Effector CD4-positive, alpha-beta T cell (primary cell): Measurements from ENCODE around the gene C2CD3.

Experiments used
- DNase-seq: peaks from one replicate; pipeline ENCODE4 v3.0.0-alpha.2; 2020

C2CD3 gene

GRCh38 chr11:73978576-73979086 is 192.2 kb downstream of the C2CD3 start:
- DNase-seq = no peak

DNA sequence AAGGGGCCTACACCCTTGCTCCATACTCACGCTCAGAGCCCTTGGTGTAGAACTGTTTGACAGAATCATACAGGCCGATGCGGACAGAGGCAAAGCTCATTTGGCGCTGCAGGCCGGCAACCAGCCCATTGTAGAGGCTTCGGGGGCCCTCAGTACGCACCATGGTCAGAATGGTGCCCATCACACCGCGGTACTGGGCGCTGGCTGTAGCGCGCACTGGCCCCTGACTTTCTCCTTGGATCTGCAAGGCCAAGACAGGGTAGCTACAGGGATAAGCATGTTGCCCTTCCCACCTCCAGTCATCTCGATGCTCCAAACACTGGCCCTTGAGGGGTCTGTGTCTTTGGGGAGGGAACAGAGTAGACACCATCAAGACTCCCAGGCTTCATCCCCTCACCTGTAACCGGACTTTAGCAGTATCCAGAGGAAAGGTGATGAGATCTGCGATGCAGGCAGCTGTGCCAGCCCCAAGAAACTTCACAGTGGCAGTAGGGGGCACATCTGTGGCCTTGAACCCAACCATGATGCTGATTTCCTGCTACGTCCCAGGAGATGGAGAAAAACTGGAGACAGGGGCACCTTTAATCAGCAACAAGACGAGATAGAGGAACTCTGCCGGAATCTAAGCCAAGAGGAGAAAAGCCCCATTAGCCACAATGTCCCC is 192.8 kb downstream of the C2CD3 start:
- DNase-seq = no peak

- no peak for DNase-seq
Measured at GRCh38 chr11:73976451-73977151, 194.2 kb downstream of the C2CD3 start.

DNA sequence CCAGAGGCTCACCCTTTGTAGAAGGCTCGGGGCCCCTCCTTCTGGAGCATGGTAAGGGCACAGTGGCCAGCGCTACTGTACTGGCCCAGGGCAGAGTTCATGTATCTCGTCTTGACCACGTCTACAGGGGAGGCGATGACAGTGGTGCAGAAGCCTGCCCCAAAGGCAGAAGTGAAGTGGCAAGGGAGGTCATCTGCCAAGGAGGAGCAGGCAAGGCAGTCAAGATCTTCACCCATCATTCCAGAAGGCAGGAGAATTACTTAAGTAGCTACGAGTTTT is 195.4 kb downstream of the C2CD3 start:
- no peak for DNase-seq

- DNase-seq = no peak
Measured at GRCh38 chr11:73974604-73975478, 196.0 kb downstream of the C2CD3 start.

DNA sequence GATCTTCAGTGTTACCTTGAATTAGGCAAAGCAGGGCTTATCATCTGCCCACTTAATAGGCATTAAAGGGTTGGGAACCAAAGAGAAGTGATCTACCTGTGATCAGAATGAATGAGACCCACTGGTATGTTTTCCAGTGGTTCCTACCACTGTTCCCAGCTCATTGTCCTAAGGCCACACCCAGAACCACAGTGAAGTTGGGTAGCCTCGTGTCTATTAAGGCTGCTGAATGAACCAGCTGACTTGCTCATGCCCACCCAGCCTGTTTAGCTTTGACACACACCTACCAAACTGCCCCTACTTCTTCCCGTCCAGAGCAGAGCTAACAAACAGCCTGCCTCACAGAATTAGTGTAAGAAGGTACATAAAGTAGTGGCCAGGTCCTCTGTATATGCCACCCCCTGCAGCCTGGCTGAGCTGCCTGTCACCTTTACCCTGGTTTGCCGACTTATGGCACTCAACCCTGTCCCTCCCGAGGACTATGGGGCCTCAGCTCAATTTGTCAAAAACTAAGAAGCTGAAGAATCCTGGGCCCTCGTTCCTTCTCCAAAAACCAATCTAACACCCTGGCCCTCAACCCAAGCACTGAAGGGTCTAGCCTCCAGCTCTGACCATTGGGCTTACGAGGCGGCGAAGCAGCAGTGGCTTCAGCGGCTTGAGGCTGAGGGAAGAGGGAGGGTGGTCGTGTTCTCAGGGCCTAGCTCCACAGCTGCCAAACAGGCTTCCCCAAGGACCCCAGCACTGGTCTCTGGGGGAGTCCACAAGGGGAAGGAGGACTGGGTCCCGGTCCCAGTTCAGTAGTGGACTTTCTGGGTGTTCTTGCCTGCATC is 198.0 kb downstream of the C2CD3 start:
- no peak for DNase-seq

DNA sequence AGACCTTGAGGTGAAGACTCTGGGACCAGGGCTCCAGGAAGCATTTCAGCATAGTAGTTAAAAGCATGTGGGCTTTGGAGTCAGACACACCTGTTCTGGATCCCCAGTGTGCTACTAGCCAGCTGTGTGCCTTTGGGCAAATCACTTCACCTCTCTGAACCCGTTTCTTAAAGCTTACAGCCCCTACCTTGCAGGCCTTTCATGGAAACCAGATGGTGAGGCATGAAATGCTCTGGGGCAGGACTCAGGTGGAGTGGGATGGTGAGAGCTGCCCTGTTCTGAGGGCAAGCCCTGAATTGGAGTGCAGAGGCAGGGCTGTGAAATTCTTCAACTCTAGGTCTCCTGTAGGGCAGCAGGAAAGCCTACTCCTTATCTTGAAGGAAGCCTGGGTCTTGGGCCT is 198.6 kb downstream of the C2CD3 start:
- DNase-seq = no peak

GRCh38 chr11:73971175-73971719 is 199.6 kb downstream of the C2CD3 start:
- no peak for DNase-seq

DNA sequence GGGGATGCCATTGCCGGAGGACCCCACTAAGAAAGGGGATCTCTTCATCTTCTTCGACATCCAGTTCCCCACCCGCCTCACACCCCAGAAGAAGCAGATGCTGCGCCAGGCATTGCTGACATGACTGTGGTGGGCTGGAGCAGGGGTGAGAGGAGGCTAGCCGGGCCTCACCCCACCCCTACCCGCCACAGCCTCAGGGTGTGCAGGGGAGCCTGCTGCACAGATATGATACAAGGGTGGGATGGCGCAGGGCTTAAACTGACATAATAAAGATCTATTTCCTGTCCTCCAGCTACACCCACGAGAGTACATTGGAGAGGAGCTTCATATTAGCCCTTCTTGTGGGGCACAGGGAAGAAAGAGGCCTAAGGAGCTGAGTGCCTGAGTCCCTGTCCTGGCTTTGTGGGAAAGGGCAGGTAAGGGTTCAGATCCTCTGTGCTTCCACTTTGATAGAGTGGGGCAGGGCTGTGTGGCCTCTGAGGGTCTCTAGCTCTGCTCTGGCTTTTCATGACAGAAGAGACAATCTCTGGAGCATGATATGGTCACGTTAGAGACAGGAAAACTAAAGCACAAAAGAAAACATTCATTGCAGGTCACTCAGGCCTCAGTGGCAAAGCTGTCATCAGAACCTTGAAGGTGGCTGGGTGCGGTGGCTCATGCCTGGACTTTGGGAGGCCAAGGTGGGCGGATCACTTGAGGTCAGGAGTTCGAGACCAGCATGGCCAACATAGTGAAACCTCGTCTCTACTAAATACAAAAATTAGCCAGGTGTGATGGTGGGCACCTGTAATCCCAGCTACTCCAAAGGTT is 200.6 kb downstream of the C2CD3 start:
- no peak for DNase-seq

DNA sequence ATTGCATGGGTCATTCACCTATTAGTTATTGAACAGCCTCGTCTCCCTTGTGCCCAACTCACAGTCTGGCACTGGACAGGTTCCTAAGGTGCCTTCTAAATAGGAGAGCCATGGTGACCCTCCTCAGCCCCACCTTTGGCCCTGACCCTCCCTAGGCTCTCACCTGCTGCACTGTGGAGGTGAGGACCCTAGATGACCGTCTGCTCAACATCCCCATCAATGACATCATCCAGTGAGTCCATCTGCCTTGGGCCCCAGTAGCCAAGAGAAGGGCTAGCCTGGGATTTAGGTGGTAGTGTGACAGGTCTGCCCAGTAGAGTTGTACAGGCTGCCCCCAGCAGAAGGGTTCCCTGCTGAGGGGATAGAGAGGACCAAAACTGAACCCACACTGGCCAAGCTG is 201.7 kb downstream of the C2CD3 start:
- no peak for DNase-seq

DNA sequence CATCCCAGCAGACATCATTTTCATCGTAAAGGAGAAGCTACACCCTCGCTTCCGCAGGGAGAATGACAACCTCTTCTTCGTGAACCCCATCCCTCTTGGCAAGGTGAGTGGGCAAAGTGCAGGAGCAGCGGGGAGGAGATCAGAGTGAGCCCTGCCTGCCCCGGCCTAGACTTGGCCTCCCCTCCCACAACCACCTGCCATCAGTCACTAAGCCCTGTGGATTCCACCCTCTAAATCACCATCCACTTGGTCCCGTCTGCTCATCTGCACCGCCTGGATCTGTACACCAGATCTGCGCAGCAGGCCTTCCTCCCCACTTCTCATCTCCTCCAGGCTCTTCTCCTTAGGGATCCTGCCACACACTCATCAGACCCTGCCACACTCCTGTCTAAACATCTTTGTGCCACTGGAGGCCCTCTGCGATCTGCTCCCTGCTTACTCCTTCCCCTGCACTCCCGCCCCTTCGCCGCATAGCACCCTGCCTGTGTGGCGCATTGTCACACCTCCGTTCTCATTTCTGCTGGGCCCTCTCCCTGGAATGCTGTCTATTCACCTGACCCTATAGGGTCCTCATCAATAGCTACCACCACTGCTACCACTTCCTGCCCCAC is 202.3 kb downstream of the C2CD3 start:
- DNase-seq = no peak

DNA sequence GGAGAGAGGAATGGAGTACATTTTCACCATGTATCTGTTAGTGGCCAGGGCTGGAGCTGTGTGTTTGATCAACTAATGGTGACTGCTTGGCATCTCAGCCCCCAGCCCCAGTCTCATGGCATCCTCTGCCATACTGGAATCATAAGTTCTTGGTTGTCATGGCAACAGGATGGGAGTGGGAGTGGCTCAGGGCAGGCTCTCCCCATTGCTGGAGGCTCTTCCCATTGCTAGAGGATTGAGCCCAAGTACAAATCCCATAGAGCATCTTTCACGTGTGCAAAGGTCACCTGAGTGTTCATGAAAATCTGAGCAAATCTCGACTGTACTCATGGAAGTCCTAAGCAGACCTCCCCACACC is 205.1 kb downstream of the C2CD3 start:
- no peak for DNase-seq

- no peak for DNase-seq
Measured at GRCh38 chr11:73965076-73965763, 205.6 kb downstream of the C2CD3 start.

GRCh38 chr11:73963861-73964260 is 206.9 kb downstream of the C2CD3 start:
- DNase-seq = no peak
